Measurements from ENCODE around the gene CD300LB.

DNA sequence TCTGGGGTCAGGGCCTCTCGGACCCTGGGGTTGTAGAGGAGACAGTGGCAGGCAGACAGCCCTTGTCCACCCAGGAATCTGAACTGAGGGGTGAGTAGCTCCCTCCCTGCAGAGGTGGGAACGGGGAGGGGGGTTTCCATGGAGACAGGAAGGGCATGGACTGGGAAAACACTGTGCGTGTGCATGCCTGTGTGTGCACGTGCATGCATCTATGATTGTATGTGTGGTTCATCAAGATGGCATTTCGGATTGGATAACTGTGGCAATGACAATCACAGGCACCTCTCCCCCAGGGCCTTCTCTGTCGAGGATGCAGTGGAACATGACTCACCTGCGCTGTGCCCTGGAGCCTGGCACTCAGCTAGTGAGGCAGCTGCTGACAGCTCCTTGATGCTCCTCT, 20.8 kb upstream of the CD300LB start:
- TF ChIP-seq, protein P1, sequence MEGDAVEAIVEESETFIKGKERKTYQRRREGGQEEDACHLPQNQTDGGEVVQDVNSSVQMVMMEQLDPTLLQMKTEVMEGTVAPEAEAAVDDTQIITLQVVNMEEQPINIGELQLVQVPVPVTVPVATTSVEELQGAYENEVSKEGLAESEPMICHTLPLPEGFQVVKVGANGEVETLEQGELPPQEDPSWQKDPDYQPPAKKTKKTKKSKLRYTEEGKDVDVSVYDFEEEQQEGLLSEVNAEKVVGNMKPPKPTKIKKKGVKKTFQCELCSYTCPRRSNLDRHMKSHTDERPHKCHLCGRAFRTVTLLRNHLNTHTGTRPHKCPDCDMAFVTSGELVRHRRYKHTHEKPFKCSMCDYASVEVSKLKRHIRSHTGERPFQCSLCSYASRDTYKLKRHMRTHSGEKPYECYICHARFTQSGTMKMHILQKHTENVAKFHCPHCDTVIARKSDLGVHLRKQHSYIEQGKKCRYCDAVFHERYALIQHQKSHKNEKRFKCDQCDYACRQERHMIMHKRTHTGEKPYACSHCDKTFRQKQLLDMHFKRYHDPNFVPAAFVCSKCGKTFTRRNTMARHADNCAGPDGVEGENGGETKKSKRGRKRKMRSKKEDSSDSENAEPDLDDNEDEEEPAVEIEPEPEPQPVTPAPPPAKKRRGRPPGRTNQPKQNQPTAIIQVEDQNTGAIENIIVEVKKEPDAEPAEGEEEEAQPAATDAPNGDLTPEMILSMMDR (IDR thresholded peaks at IDR 0.05; ENCODE audit: insufficient read depth, low read length, poor library complexity, severe bottlenecking) = no peak
- TF ChIP-seq EZH2phosphoT487 (conservative IDR thresholded peaks at IDR 0.05; ENCODE audit: low read length) = no peak

Measured in SU-DHL-6 (cell line).